ENCODE results near the gene HOXB8. TPM values are rescaled to one million over a fixed set of nuclear protein-coding genes. Genes with fewer than 3 reads are reported as not detected.
A peak's percentile ranks its signal among the peaks of the same experiment; 100 is the strongest.

HOXB8 gene
- polyA plus RNA-seq, 2 donors, result not detected

GRCh38 chr17:48576479-48577309 lies 38.4 kb downstream of the HOXB8 start:
- H3K27me3 ChIP-seq (ENCODE audit: control insufficient read depth in 1 of 2, insufficient read depth in 2 of 2, low read length in 2 of 2), result no peaks in the 10 kb centered on the region
- peak overlapping the region; percentile 57 to 62 for H3K4me3 ChIP-seq (ENCODE audit: low read depth in 1 of 2, low read length in 2 of 2)
- peaks cover 0 to 3% of the 10 kb centered on the region in 2 donors for H3K4me1 ChIP-seq (ENCODE audit: control insufficient read depth in 2 of 2, insufficient read depth in 2 of 2, low read length in 1 of 2)
- no peaks in the 10 kb centered on the region for H3K36me3 ChIP-seq (ENCODE audit: control insufficient read depth in 2 of 2, insufficient read depth in 2 of 2, low read length in 1 of 2)
- H3K27ac ChIP-seq (ENCODE audit: low read depth in 2 of 2, low read length in 1 of 2), result peak overlapping the region; percentile 92 to 94
- 12 to 17% methylated on average over 40 to 43 of the region's 43 CpGs for WGBS, 2 donors
- no peaks in the 10 kb centered on the region for H3K9me3 ChIP-seq (ENCODE audit: control insufficient read depth in 2 of 2, insufficient read depth in 1 of 2, low read depth in 1 of 2, low read length in 1 of 2)

DNA sequence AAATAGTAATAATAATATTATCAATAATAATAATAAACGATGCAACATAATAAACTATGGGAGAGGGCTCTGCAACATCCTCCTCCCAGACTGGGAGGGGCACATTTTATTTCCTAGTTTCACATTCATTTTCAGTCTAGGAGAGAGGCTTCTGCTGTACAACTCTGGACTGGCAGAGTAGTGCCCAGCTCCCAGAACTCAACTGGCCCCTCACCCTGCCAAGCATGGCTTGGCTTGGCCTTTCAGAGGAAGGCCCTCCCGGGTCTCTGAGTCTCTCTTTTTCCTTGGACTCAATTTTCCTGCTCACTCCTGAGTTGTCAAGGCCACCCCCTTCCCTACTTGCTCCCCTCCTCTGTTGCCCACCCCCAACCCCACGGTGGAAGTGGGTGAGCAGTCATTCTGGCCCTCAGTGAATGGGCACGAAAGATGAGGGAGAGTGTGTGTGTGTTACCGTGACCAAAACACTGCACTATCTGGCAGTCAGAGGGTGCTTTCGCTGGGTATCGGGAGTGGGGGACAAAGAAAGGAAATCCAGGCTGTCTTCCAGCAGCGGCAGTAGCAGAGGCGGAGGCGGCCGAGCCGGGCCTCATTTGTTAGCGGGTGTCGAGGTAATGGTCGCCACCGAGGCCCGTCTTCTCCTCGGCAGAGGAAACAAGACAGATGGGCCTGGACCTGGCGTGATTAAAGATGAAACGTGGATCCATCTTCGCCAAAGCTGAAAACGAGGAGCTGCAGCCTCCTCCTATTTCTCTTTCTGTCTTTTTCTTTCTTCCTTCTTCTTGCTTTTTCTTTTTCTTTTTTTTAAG lies 39.2 kb downstream of the HOXB8 start:
- H3K4me3 ChIP-seq (ENCODE audit: low read depth in 1 of 2, low read length in 2 of 2), result peak overlapping the region in 1 of 2 donors; percentile 57
- no peaks in the 10 kb centered on the region for H3K36me3 ChIP-seq (ENCODE audit: control insufficient read depth in 2 of 2, insufficient read depth in 2 of 2, low read length in 1 of 2)
- no peaks in the 10 kb centered on the region for H3K27me3 ChIP-seq (ENCODE audit: control insufficient read depth in 1 of 2, insufficient read depth in 2 of 2, low read length in 2 of 2)
- peak overlapping the region; percentile 85 to 92 for H3K27ac ChIP-seq (ENCODE audit: low read depth in 2 of 2, low read length in 1 of 2)
- no peaks in the 10 kb centered on the region for H3K9me3 ChIP-seq (ENCODE audit: control insufficient read depth in 2 of 2, insufficient read depth in 1 of 2, low read depth in 1 of 2, low read length in 1 of 2)
- WGBS, 2 donors, result 26 to 29% methylated on average over 22 of the region's 22 CpGs
- peaks cover 0 to 3% of the 10 kb centered on the region in 2 donors for H3K4me1 ChIP-seq (ENCODE audit: control insufficient read depth in 2 of 2, insufficient read depth in 2 of 2, low read length in 1 of 2)

DNA sequence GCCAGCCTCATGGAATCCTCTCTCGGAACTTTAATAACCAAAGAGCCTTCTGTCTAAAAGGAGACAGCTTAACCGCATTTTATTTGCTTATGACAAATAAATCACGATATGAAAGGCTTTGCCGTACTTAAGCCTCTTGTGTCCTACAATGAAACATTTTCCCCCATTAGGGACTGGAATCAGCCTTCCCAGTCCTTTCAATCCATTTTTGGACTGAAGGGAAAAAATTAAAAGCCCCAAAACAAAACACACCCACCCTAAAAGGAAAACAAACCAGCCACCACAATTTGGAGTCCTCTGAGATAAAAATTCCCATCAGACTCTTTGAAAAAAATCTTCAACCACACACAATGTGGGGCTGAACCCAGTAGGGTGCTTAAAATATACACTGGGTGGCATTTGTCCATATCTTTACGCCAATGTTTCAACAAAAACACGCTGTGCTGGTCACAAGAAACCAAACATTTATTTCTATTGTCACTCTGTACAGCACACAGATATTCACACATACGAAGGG lies 40.0 kb downstream of the HOXB8 start:
- WGBS, 2 donors, result 32 to 37% methylated on average over 7 of the region's 7 CpGs
- Histone ChIP-seq H3K4me1 (ENCODE audit: control insufficient read depth in 2 of 2, insufficient read depth in 2 of 2, low read length in 1 of 2) (peaks cover 0 to 3% of the 10 kb centered on the region in 2 donors), H3K27ac (ENCODE audit: low read depth in 2 of 2, low read length in 1 of 2) (peak overlapping the region; percentile 85 to 92), H3K27me3 (ENCODE audit: control insufficient read depth in 1 of 2, insufficient read depth in 2 of 2, low read length in 2 of 2) (no peaks in the 10 kb centered on the region), H3K4me3 (ENCODE audit: low read depth in 1 of 2, low read length in 2 of 2) (peak overlapping the region in 1 of 2 donors; percentile 37), H3K9me3 (ENCODE audit: control insufficient read depth in 2 of 2, insufficient read depth in 1 of 2, low read depth in 1 of 2, low read length in 1 of 2) (no peaks in the 10 kb centered on the region), H3K36me3 (ENCODE audit: control insufficient read depth in 2 of 2, insufficient read depth in 2 of 2, low read length in 1 of 2) (no peaks in the 10 kb centered on the region)

DNA sequence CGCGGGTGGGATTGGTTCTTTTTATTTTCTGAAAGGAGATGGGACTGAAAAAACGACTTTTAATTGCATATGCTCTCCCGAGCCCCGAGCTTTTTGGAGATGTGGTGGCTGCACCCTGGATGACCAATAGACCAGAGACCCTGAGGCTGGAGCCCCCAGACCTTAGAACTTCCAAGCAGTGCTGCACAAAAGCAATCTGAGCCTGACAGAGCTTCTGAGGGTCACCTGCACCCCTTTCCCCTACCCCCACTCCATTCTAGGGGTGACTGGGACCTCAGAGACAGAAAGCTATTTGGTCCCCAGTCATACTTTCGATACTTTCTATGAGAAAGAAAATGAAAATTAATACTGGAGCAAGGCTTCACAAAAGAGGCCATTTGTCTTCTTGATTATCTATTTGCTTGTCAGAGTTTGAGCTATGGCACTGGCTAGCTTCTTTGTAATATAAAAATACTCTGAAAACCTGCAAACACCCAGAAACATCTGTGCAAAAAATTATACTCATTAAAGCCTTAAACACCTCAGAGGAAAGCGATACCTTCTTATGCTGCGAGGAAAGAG lies 40.5 kb downstream of the HOXB8 start:
- WGBS, 2 donors, result 36 to 41% methylated on average over 8 of the region's 8 CpGs
- Histone ChIP-seq H3K4me3 (ENCODE audit: low read depth in 1 of 2, low read length in 2 of 2) (peak overlapping the region in 1 of 2 donors; percentile 37), H3K27me3 (ENCODE audit: control insufficient read depth in 1 of 2, insufficient read depth in 2 of 2, low read length in 2 of 2) (no peaks in the 10 kb centered on the region), H3K9me3 (ENCODE audit: control insufficient read depth in 2 of 2, insufficient read depth in 1 of 2, low read depth in 1 of 2, low read length in 1 of 2) (no peaks in the 10 kb centered on the region), H3K36me3 (ENCODE audit: control insufficient read depth in 2 of 2, insufficient read depth in 2 of 2, low read length in 1 of 2) (no peaks in the 10 kb centered on the region), H3K27ac (ENCODE audit: low read depth in 2 of 2, low read length in 1 of 2) (peak overlapping the region; percentile 92 to 94), H3K4me1 (ENCODE audit: control insufficient read depth in 2 of 2, insufficient read depth in 2 of 2, low read length in 1 of 2) (peaks cover 0 to 3% of the 10 kb centered on the region in 2 donors)

DNA sequence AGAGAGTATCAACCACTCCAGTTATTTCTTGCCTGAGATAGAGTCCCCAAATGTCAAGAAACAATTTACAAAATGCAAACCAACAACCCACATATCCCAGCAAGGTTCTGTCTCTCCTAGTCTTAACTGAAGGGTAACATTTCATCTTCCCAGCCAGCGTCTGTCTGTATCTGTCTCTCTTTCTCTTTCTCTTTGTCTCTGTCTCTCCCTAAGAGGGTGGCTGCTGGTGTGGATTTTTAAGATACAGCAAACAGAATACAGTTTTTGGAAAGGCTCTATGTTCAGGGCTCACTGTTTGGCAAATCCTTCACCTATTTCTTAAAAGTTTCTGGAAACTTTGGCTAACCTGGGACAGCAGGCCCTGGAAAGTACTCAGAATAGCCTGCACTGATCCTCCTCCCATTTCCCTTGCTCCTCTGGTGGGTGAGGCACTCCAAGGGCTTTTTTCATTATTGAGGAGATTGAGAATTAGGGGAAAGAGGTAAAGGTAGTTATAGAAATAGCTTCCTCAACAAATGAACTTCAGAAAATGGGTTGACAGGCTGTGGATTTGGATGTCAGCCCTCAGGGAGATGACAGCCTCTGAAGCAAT lies 43.2 kb downstream of the HOXB8 start:
- Histone ChIP-seq H3K27ac (ENCODE audit: low read depth in 2 of 2, low read length in 1 of 2) (peak overlapping the region; percentile 92 to 94), H3K36me3 (ENCODE audit: control insufficient read depth in 2 of 2, insufficient read depth in 2 of 2, low read length in 1 of 2) (no peaks in the 10 kb centered on the region), H3K9me3 (ENCODE audit: control insufficient read depth in 2 of 2, insufficient read depth in 1 of 2, low read depth in 1 of 2, low read length in 1 of 2) (no peaks in the 10 kb centered on the region), H3K27me3 (ENCODE audit: control insufficient read depth in 1 of 2, insufficient read depth in 2 of 2, low read length in 2 of 2) (no peaks in the 10 kb centered on the region), H3K4me1 (ENCODE audit: control insufficient read depth in 2 of 2, insufficient read depth in 2 of 2, low read length in 1 of 2) (peaks cover 0 to 3% of the 10 kb centered on the region in 2 donors), H3K4me3 (ENCODE audit: low read depth in 1 of 2, low read length in 2 of 2) (no peak overlapping the region)
- WGBS, 2 donors, result 55 to 57% methylated on average over 1 of the region's 1 CpG

- H3K27me3 ChIP-seq (ENCODE audit: control insufficient read depth in 1 of 2, insufficient read depth in 2 of 2, low read length in 2 of 2), result no peaks in the 10 kb centered on the region
- peak overlapping the region; percentile 29 to 48 for H3K4me3 ChIP-seq (ENCODE audit: low read depth in 1 of 2, low read length in 2 of 2)
- H3K9me3 ChIP-seq (ENCODE audit: control insufficient read depth in 2 of 2, insufficient read depth in 1 of 2, low read depth in 1 of 2, low read length in 1 of 2), result no peaks in the 10 kb centered on the region
- peak overlapping the region; percentile 92 to 94 for H3K27ac ChIP-seq (ENCODE audit: low read depth in 2 of 2, low read length in 1 of 2)
- no peaks in the 10 kb centered on the region for H3K36me3 ChIP-seq (ENCODE audit: control insufficient read depth in 2 of 2, insufficient read depth in 2 of 2, low read length in 1 of 2)
- 29 to 35% methylated on average over 26 of the region's 26 CpGs for WGBS, 2 donors
- peaks cover 0 to 3% of the 10 kb centered on the region in 2 donors for H3K4me1 ChIP-seq (ENCODE audit: control insufficient read depth in 2 of 2, insufficient read depth in 2 of 2, low read length in 1 of 2)
Measured at GRCh38 chr17:48571024-48571818, 43.9 kb downstream of the HOXB8 start.

GRCh38 chr17:48570325-48571023 lies 44.6 kb downstream of the HOXB8 start:
- Histone ChIP-seq H3K4me3 (ENCODE audit: low read depth in 1 of 2, low read length in 2 of 2) (peak overlapping the region in 1 of 2 donors; percentile 48), H3K9me3 (ENCODE audit: control insufficient read depth in 2 of 2, insufficient read depth in 1 of 2, low read depth in 1 of 2, low read length in 1 of 2) (no peaks in the 10 kb centered on the region), H3K36me3 (ENCODE audit: control insufficient read depth in 2 of 2, insufficient read depth in 2 of 2, low read length in 1 of 2) (no peaks in the 10 kb centered on the region), H3K4me1 (ENCODE audit: control insufficient read depth in 2 of 2, insufficient read depth in 2 of 2, low read length in 1 of 2) (peaks cover 0 to 6% of the 10 kb centered on the region in 2 donors), H3K27me3 (ENCODE audit: control insufficient read depth in 1 of 2, insufficient read depth in 2 of 2, low read length in 2 of 2) (no peaks in the 10 kb centered on the region), H3K27ac (ENCODE audit: low read depth in 2 of 2, low read length in 1 of 2) (peak overlapping the region; percentile 85 to 92)
- 27 to 28% methylated on average over 19 of the region's 19 CpGs for WGBS, 2 donors

DNA sequence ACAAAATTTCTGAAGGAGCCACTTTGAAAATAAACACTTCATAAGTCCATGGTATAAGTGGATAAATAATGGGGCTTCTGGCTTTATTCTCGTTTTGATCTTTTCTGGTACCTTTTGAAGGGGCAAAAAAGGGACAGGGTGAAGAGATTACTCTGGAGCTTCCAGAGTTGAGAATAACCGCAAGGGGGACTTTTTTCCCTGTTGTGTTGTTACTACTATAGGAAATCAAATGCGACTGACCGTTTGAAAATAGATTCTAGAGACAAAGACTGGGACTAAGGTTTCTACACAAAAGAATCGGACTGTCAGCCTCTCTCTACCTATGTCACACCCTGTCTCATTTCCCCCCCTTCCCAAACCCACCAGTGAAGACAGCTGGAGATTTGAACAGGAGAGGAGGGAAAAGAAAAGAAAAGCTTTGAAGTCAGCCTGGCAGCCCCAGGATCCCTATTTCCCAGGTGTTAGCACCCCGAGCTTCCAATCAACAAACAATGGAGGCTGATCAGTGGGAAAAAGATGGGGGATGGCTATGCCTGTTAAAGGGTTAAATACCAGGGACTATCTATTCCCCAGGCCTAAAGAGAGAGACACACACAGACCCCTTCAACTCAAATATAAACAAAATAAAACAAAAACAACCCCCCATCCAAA lies 45.3 kb downstream of the HOXB8 start:
- Histone ChIP-seq H3K4me3 (ENCODE audit: low read depth in 1 of 2, low read length in 2 of 2) (peak overlapping the region in 1 of 2 donors; percentile 48), H3K36me3 (ENCODE audit: control insufficient read depth in 2 of 2, insufficient read depth in 2 of 2, low read length in 1 of 2) (no peaks in the 10 kb centered on the region), H3K27me3 (ENCODE audit: control insufficient read depth in 1 of 2, insufficient read depth in 2 of 2, low read length in 2 of 2) (no peaks in the 10 kb centered on the region), H3K27ac (ENCODE audit: low read depth in 2 of 2, low read length in 1 of 2) (peak overlapping the region; percentile 85 to 92), H3K9me3 (ENCODE audit: control insufficient read depth in 2 of 2, insufficient read depth in 1 of 2, low read depth in 1 of 2, low read length in 1 of 2) (no peaks in the 10 kb centered on the region), H3K4me1 (ENCODE audit: control insufficient read depth in 2 of 2, insufficient read depth in 2 of 2, low read length in 1 of 2) (peaks cover 0 to 6% of the 10 kb centered on the region in 2 donors)
- WGBS, 2 donors, result 42 to 43% methylated on average over 6 of the region's 6 CpGs
